HG03571 (cell line): ENCODE results near the gene CALCOCO2.
"Not testable (repeated sequence)": the region's sequence is repeated elsewhere in the genome, so short reads cannot be mapped to it uniquely, and the experiment has no call there.

Experiments used
- ATAC-seq: cut with Tn5 transposase; IDR thresholded peaks from one replicate; pipeline ENCODE4 v1.9.1; 2021; ENCODE audit not compliant: unreplicated experiment

CALCOCO2 gene

DNA sequence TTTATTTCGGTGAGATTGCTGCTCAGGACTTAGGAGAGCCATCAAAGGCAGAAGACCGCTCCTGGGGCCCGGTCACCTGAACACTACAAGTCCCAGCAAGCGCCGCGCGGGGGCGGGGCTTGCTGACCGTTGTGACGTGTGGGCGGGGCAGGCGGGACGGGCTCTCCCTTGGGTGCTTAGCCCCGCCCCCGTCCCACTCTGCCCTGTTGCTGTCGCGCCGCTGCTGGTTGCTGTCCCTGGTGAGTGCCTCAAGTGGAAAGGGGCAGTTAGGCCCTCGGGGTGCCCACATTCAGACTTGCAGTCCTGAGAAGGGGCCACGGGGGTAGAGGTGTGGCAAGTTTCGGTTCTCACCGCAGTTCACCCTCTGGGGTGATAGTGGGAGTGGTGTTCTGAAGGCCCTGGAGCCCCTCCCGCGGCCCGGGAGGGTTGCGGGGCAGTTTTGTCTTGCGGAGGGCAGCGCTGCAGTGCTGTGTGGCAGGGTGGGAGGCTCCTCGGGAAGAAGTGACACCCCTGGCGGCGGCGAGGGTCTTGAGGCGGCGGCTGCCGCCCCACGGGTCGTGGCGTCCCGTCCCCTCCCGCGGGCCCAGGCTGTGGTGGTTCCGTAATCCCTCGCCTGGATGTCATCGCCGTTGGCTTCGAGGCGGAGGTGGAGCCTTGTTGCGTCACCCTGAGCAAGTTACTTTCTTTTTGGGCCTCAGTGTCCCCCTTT is at the start of gene CALCOCO2:
Gene CALCOCO2 (plus strand): TSS at position 196 of the 709 bp plus-strand sequence. CDS start 10,673 bp downstream, outside the sequence.
- ATAC-seq: peak; percentile 65

- ATAC-seq: no peak
Measured at GRCh38 chr17:48787828-48788227, 43.0 kb upstream of the CALCOCO2 start.

GRCh38 chr17:48790607-48791127 is 40.2 kb upstream of the CALCOCO2 start:
- no peak for ATAC-seq

DNA sequence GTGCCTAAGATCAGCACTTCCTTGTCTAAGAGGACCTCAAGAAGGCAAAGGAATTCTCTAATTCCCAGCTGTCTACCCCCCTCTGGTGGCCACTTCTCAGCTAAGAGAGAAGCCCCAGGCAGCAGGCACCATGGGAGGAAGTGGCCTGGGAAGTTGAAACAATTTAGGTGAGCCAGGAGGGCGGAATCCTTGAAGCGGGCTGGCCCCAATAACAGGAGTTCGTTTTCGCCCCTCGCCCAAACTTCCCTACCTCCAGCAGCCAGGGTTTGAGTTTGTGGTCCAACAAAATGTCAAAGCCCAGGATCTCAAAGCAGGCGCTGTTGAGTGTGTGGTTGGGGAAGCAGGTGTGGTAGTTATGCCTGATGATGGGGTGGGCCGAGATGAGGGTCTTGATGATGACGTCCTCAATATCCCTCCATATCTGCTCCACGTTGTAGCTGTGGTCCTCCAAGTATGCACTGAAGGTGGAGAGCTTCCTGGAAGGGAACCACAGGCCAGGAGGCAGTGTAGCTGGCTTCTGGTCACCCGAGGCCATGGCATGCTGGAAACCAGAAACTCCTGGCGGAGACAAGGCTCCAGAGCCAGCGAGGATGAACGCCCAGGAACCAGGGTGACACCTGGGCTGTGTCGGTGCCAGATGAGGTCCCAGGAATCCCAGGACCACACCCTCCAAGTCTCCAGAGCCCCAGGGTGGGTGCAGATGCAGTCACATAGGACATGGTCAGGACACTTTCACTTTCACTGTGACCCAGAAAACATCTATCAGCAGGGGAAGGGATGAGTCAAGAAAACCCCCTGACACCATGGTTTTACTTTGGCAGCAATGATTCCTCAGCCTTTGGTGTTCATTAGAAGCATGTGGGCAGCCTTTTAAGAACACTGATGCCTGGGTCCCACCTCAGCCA is 39.5 kb upstream of the CALCOCO2 start:
- ATAC-seq: no peak

DNA sequence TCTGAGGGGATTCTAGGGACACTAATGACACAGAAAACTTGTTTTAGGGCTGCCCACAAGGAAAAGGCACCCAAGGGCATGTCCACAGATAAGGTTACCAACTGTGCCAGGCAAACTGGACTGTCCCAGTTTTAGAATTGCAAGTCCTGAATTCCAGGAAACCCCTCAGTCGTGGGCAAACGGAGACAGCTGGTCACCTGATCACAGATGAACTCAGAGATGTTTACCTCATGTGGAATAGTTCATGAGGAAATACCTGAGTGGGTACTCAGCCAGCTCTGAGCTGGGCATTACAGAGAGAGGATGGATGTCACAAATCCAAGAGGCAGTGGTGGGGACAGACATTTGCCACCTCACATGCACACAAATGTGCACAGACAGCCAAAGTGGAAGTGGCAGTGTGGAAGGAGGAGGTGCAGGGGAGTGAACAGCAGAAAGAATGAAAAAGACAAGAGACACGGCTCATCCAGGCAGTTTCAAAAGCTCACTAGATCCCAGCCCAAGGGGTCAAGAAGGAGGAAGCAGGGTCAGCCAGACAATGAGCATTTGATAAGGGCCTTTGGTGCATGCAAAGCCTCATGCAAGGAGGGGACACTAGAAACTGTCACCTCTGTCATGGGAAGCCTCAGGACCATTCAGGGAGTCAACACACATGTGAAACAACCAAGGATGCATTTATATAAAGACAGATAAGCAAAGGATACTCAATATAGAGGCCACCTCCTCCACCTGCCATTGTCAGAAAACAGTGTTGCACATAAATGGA is 38.6 kb upstream of the CALCOCO2 start:
- ATAC-seq: no peak

DNA sequence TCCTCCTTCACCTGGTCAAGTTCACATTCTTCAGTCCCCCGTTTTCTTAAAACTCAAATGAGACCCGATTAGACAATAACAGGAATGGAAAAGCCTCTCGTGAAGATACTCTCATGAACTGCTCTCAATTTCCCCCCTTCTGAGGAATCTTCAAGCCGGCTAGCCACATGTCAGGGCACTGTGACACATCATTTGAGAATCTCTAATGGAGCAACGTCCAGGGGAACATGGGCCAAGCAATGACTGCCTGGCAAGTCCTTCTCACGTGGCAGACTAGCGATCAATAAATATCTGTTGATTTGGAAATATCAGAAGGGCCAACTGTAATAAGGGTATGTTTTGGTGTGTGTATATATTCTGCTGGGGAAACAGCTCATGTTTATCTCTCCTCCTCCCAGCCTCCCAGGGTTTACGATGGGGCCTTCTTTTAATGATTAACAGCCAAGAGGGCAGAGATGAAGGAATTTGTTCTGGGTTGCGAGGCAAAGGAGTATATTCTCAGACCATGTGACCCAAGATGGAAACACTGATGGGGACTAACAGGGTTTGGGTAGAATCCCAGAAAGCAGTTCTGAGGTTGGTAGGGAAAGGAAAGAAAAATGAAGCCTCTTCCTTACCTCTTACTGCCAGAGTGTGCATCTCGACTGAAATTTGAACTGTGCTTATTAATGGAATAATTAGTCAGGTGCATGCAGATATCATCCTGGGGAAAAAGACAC is 35.2 kb upstream of the CALCOCO2 start:
- no peak for ATAC-seq

GRCh38 chr17:48796163-48796522 is 34.7 kb upstream of the CALCOCO2 start:
- not testable (repeated sequence) for ATAC-seq

DNA sequence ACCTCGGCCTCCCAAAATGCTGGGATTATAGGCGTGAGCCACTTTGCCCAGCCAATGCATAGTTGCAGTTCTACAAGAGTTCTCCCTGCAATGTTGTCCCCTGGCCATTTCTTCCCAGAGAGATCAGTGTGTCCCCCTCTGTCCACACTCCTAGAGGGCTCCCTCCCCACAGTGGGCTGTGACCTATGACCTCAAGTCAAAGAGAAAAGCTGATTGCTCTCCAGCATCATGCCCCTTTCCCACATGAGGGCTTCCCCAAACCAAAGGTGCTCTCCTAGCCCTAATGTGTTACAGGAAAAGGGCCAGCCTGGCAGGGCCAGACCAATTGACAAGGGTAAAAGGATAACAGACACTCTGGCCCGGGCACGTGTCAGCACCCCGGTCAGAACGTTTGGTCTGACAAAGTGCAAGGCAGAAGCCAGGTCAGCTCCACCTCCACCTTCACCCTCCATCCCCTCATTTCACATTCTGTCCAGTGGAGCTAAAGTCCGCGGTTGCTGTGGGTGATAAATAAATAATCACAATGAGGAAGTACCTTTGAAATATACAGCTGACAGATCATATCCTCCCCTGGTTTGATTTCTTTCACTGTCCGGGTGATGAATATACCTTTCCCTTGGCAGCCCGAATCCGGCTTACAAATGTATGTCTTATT is 31.6 kb upstream of the CALCOCO2 start:
- ATAC-seq: no peak

DNA sequence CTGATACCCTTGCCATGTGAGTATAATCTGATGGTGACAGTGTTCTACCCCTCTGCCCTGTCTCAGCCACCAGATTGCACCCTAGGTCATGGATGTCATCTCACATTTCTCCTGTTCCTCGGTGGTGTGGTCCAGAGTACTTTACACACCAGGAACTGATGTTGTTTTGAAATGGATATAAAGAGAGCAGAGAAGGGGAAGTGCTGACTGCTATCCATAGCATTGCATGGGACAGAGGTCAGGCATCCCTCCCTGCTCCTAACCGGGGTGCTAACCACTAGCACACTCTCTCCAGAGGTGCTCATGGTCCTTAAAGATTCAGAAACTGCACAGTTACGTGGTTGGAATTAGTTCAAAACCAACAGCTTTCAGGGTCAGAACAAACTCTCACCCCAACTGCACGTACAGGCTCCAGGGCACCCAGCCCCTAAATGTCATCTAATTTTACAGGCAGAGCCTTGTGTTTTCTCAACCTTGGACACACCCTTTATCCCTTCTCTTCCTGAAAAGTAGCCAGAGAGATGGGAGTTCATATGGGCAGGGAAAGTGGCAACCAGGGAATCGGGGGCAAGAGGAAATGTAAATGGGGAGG is 30.1 kb upstream of the CALCOCO2 start:
- ATAC-seq: no peak

GRCh38 chr17:48804936-48805411 is 25.9 kb upstream of the CALCOCO2 start:
- no peak for ATAC-seq

DNA sequence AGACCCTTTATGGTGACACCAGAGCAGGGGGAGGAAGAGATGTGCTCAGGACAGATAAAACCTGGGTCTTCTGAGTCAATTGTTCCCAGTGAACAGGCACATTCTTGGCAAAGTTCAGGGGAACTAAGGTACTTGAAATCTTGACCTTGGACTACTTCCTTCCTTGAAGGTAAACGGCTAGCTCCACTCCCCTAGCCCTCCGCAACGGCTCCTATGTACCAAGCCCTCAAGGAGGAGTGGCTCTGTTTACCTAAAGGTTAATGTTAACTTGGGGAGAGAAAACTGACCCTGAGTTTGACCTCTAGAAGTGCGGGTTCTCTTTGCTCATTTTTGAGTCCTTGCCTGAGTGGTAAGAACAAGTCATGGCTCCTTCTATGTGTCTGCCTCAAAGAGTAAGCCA is 21.7 kb upstream of the CALCOCO2 start:
- no peak for ATAC-seq

- no peak for ATAC-seq
Measured at GRCh38 chr17:48812001-48812400, 18.8 kb upstream of the CALCOCO2 start.

GRCh38 chr17:48814504-48814903 is 16.3 kb upstream of the CALCOCO2 start:
- no peak for ATAC-seq

DNA sequence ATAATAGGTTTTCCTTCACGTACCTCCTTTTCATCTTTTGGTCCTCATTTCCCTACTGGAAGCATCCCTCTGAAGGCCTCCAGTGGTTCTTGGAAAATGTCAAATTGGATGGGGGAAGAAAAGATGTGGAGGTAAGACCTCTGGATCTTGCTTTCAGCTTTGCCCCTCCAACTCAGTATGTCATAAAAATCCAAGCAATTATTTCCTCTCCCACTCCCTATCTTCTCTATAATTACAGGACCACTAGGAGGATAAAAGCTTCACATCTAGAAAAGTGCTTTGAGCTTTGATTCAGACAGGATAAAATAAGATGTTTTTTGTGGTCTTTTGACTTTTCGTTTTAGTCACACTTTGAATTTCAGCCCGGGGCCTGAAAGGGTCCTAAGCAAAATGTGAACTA is 15.5 kb upstream of the CALCOCO2 start:
- ATAC-seq: no peak

- no peak for ATAC-seq
Measured at GRCh38 chr17:48816438-48816773, 14.4 kb upstream of the CALCOCO2 start.

DNA sequence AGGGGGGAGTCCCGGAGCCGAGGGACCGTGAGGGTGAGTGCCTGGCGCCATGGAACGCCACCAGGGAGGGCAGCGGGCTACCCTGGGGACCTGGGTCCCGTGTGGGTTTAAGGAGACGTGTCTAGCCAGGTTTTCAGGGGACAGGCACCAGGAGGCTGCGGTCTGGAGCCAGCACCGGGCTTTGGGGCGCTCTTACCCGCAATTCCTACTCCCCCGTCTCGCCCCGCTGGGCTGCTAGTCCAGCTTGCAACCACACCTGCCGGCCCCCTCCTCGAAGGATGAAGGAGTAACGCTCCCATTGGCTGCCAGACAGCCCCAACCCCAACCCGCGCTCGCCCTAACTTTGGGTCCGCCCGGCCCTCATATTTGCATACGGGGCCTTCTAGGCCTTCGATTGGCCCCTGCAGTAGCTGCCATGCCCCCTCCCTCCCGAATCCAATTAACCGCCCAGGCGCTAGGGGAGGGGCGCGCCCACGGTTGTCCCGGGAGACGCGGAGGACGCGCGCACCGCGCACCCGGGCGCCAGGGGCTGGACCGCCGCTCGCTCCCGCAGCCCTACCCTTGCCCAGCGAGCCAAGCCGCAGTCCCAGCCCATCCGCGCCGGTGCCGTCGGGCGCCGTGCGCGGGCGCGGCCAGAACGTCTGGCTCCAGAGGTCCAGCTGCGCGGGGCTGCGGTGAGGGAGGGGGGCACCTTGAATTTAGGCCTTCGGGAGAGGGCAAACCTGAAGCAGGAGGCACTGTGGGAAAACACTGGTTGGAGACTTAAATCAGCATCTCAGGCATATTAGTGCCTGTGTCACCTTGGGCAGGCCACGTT is 13.9 kb upstream of the CALCOCO2 start, which contains the start of gene TTLL6:
Gene TTLL6 (minus strand): TSS at position 456 of the 817 bp plus-strand sequence. CDS start 157 bp downstream, at position 299.
- no peak for ATAC-seq

GRCh38 chr17:48818361-48818841 is 12.4 kb upstream of the CALCOCO2 start:
- ATAC-seq: no peak

DNA sequence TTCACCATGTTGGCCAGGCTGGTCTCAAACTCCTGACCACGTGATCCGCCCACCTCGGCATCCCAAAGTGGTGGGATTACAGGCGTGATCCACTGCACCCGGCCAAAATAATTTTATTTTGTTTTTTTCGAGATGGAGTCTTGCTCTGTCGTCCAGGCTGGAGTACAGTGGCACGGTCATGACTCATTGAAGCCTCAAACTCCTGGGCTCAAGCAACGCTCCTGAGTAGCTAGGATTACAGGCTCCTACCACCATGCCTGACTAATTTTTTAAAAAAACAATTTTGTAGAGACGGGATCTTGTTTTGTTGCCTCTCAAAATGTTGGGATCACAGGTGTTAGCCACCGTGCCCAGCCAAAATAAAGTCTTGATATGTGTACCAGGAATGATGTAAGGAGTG is 11.4 kb upstream of the CALCOCO2 start:
- ATAC-seq: no peak
